Neutrophil (primary cell): ENCODE measurements around the gene ATP2B3.
A peak's percentile ranks its signal among the peaks of the same experiment; 100 is the strongest.

Experiments
- H3K27ac ChIP-seq: fragments of 200-600 bp; sonication (generic); 2 replicates; pipeline ENCODE4 v1.5.1; 2016; ENCODE audit warnings: mild to moderate bottlenecking, moderate library complexity
- H3K27me3 ChIP-seq: fragments of 200-600 bp; sonication (generic); 2 replicates; pipeline ENCODE4 v1.6.0; 2016; ENCODE audit warnings: mild to moderate bottlenecking
- H3K36me3 ChIP-seq: fragments of 200-600 bp; sonication (generic); 2 replicates; pipeline ENCODE4 v1.5.1; 2017
- H3K4me1 ChIP-seq, 2 experiments: fragments of 200-600 bp in 1 of 2; sonication (generic) in 1 of 2; 1 replicate in 1 of 2; 2 replicates in 1 of 2; pipeline versions ENCODE4 v1.5.1 to v1.6.1; 2013 to 2016; ENCODE audit warnings: low read depth in 1 of 2, low read length in 1 of 2, mild to moderate bottlenecking in 1 of 2, moderate library complexity in 1 of 2; ENCODE audit not compliant: control insufficient read depth in 1 of 2, insufficient read depth in 1 of 2
- H3K4me3 ChIP-seq, 2 experiments: fragments of 200-600 bp in 1 of 2; sonication (generic) in 1 of 2; 1 replicate in 1 of 2; 2 replicates in 1 of 2; pipeline ENCODE4 v1.5.1; 2013 to 2016; ENCODE audit warnings: low read depth in 1 of 2, low read length in 1 of 2, mild to moderate bottlenecking in 1 of 2, moderate library complexity in 1 of 2
- H3K9me3 ChIP-seq: fragments of 200-600 bp; sonication (generic); 2 replicates; pipeline ENCODE4 v1.5.1; 2016
- TF ChIP-seq, protein P1 (sequence below): fragments of 200-600 bp; sonication (generic); IDR thresholded peaks from 2 replicates; pipeline ENCODE4 v1.5.1; 2016; ENCODE audit warnings: antibody characterized with exemption

The ATP2B3 gene

DNA sequence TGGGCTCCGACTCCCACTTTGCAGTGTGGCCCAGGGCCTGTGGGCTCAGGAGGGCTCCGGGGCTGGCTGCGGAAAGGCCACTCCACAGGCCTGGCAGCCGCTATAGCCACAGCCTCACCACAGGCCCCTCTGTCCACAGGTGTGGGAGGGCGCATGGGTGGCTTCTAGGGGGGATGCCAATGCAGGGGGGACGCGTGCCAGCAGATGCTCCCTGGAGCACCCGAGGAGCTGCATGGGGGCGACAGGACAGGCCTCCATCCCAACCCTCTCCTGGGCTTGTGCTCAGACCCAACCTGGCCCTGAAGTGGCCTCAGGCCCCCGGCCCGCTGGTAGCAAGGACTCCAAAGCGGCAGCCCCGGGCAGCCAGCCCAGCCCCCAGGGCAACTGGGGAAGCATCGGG is 14.6 kb upstream of the ATP2B3 start:
- H3K9me3 ChIP-seq: no peaks in the 10 kb centered on the region
- TF ChIP-seq, protein P1, sequence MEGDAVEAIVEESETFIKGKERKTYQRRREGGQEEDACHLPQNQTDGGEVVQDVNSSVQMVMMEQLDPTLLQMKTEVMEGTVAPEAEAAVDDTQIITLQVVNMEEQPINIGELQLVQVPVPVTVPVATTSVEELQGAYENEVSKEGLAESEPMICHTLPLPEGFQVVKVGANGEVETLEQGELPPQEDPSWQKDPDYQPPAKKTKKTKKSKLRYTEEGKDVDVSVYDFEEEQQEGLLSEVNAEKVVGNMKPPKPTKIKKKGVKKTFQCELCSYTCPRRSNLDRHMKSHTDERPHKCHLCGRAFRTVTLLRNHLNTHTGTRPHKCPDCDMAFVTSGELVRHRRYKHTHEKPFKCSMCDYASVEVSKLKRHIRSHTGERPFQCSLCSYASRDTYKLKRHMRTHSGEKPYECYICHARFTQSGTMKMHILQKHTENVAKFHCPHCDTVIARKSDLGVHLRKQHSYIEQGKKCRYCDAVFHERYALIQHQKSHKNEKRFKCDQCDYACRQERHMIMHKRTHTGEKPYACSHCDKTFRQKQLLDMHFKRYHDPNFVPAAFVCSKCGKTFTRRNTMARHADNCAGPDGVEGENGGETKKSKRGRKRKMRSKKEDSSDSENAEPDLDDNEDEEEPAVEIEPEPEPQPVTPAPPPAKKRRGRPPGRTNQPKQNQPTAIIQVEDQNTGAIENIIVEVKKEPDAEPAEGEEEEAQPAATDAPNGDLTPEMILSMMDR: no peak
- H3K27me3 ChIP-seq: no peaks in the 10 kb centered on the region

DNA sequence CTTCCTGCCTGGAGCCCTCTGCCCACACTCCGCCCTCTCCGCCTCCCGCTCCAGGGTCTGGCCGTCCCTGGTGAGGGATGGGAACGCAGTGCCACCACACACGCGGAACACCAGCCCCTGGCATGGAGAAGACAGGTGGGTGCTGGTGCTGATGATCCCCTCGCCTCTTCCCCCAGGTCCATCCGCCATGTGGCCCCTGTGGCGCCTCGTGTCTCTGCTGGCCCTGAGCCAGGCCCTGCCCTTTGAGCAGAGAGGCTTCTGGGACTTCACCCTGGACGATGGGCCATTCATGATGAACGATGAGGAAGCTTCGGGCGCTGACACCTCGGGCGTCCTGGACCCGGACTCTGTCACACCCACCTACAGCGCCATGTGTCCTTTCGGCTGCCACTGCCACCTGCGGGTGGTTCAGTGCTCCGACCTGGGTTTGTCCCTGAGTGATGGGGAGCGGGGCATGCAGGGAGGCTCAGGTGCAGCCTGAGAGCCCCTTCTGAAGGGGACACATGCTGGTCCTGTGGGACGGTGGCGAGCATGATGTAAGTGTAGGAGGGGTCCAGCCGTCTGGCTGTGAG is 12.9 kb upstream of the ATP2B3 start:
- no peaks in the 10 kb centered on the region for H3K4me1 ChIP-seq
- TF ChIP-seq, protein P1: no peak
- no peak overlapping the region for H3K27ac ChIP-seq
- H3K27me3 ChIP-seq: no peaks in the 10 kb centered on the region
- H3K4me3 ChIP-seq: no peak overlapping the region
- no peaks in the 10 kb centered on the region for H3K36me3 ChIP-seq
- H3K9me3 ChIP-seq: no peaks in the 10 kb centered on the region

More for the DNA sequence above, 14.6 kb upstream of the ATP2B3 start:
- Histone ChIP-seq H3K36me3 (no peaks in the 10 kb centered on the region), H3K4me3 (no peak overlapping the region), H3K27ac (no peak overlapping the region), H3K4me1 (no peaks in the 10 kb centered on the region)

- TF ChIP-seq, protein P1: no peak
- no peak overlapping the region for H3K4me3 ChIP-seq
- no peaks in the 10 kb centered on the region for H3K36me3 ChIP-seq
- H3K27ac ChIP-seq: no peak overlapping the region
- no peaks in the 10 kb centered on the region for H3K9me3 ChIP-seq
- H3K27me3 ChIP-seq: no peaks in the 10 kb centered on the region
- no peaks in the 10 kb centered on the region for H3K4me1 ChIP-seq
Observed at GRCh38 chrX:153505361-153505760, 12.1 kb upstream of the ATP2B3 start.

DNA sequence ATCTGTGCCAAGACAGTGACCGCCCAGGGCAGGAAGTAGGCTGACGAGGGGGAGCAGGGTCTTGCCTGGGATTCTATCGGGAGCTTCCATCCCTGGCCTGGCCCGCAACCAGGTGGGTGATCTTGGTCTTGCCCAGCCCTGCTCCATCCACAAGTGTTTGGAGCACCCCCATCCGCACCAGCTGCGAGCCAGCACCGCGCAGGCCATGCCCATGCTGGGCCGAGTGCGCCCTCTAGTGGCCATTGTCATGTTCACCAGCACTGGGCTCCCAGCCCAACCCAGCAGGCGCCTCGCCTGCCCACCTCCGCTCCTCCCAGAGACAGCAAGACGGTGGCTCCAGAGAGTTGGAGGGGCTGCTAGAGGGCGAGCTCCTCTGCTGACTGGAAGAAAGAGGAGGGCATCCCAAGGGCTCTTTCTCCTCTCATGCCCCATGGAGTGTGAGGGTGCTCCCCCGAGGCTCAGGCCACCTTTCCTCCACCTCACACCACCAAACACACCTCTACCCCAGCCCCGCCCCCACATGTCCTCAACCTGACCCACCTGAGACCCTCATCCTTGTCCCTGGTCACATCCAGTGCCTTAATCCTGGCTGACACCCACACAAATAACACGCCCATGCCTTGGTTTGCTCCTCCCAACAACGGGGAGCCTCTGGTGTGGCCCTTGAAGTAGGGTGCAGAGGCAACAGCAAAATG is 9.8 kb upstream of the ATP2B3 start:
- no peak overlapping the region for H3K27ac ChIP-seq
- no peaks in the 10 kb centered on the region for H3K9me3 ChIP-seq
- H3K4me3 ChIP-seq: no peak overlapping the region
- no peaks in the 10 kb centered on the region for H3K27me3 ChIP-seq
- TF ChIP-seq, protein P1: peak; percentile 71
- H3K36me3 ChIP-seq: no peaks in the 10 kb centered on the region
- no peaks in the 10 kb centered on the region for H3K4me1 ChIP-seq

DNA sequence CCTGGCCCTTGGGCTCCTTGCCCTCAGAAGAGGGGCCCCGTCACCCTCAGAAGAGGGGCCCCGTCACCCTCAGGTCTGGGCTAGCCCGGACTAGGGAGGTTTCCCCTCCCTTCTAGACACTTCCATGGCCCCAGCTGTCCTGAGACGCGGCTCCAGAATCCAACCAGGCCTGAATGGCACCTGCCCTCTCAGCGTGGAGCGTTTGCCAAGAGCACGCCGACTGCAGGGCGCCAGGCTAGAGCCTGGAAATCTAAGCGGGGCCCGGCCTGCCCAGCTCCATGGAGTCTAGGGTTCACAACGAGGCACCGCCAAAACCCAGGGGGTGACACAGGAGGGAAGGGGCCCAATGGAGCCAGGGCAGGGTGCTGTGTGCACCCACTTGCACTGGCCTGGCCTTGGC is 7.8 kb upstream of the ATP2B3 start:
- H3K4me3 ChIP-seq: no peak overlapping the region
- H3K4me1 ChIP-seq: no peaks in the 10 kb centered on the region
- TF ChIP-seq, protein P1: no peak
- no peak overlapping the region for H3K27ac ChIP-seq
- H3K36me3 ChIP-seq: no peaks in the 10 kb centered on the region
- H3K27me3 ChIP-seq: no peaks in the 10 kb centered on the region
- no peaks in the 10 kb centered on the region for H3K9me3 ChIP-seq
